Adipocyte (in vitro differentiated cells): ENCODE measurements around the gene UMOD.

Source experiments
- DNase-seq: peaks from one replicate; pipeline ENCODE4 v3.0.0-alpha.2; 2015; ENCODE audit warnings: low read depth
- H3K27me3 ChIP-seq: replicated peaks from 2 replicates; pipeline ENCODE4 v1.7.0; 2013; ENCODE audit warnings: mild to moderate bottlenecking, low read length, moderate library complexity; ENCODE audit not compliant: control insufficient read depth, insufficient read depth
- H3K36me3 ChIP-seq: 2 replicates; pipeline ENCODE4 v1.7.0; 2013; ENCODE audit warnings: low read length, mild to moderate bottlenecking, moderate library complexity; ENCODE audit not compliant: control insufficient read depth, insufficient read depth, severe bottlenecking
- H3K4me1 ChIP-seq: 2 replicates; pipeline ENCODE4 v1.7.0; 2013; ENCODE audit warnings: mild to moderate bottlenecking, low read length, moderate library complexity; ENCODE audit not compliant: control insufficient read depth, insufficient read depth
- H3K4me3 ChIP-seq: 2 replicates; pipeline ENCODE4 v1.7.0; 2013; ENCODE audit warnings: mild to moderate bottlenecking, low read length, moderate library complexity
- H3K9ac ChIP-seq: 2 replicates; pipeline ENCODE4 v1.7.0; 2013; ENCODE audit warnings: mild to moderate bottlenecking, low read length, moderate library complexity
- H3K9me3 ChIP-seq: 2 replicates; pipeline ENCODE4 v1.7.0; 2013; ENCODE audit warnings: mild to moderate bottlenecking, low read length, moderate library complexity; ENCODE audit not compliant: control insufficient read depth

The UMOD gene

DNA sequence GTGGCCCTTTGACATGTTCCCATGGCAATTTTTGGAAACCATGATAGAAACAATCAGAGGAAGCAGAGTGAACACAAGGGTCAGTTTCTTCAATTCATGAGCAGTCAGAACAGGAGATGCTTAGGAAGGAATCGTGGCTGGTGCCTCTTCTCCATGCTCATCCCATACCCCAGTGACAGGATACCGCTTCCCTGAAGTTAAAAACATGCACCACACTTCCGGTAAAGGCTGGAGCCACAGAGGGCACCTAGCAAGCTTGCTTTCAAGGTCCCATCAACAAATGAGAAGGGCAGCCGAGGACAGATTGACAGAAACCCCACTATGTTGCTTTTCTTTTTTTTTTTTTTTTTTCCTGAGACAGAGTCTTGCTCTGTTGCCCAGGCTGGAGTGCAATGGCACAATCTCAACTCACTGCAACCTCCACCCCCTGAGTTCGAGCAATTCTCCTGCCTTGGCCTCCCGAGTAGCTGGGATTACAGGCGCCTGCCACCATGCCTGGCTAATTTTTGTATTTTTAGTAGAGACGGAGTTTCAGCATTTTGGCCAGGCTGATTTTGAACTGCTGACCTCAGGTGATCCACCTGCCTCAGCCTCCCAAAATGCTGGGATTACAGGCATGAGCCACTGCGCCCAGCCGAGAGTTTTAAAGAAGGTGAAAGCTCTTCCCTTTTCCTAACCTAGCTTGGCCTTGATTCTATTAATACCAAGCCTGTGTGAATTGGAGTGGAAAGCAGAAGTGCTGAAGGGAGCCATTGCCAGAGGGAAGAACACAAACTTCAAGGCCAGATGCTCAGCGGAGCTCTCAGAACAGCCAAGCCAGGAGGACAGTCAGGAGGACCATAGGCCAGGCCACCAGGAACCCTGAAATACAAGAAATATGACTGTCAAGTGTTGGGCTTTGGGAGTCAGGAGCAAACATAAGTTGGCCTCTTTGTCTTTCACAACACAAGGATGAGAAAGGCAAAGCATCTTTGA lies 41.8 kb downstream of the UMOD start:
- H3K27me3 ChIP-seq: peaks cover 17% of the 10 kb centered on the region
- H3K36me3 ChIP-seq: no peaks in the 10 kb centered on the region
- peaks cover 5% of the 10 kb centered on the region for H3K9me3 ChIP-seq
- no peak for DNase-seq
- no peak overlapping the region for H3K9ac ChIP-seq
- H3K4me1 ChIP-seq: no peaks in the 10 kb centered on the region
- H3K4me3 ChIP-seq: no peak overlapping the region

- no peaks in the 10 kb centered on the region for H3K36me3 ChIP-seq
- DNase-seq: no peak
Observed at GRCh38 chr16:20309786-20310185, 42.7 kb downstream of the UMOD start.

GRCh38 chr16:20308801-20309590 lies 43.5 kb downstream of the UMOD start:
- H3K9me3 ChIP-seq: peaks cover 5% of the 10 kb centered on the region
- no peak for DNase-seq
- H3K27me3 ChIP-seq: peaks cover 11% of the 10 kb centered on the region
- H3K9ac ChIP-seq: no peak overlapping the region
- H3K4me1 ChIP-seq: no peaks in the 10 kb centered on the region
- H3K36me3 ChIP-seq: no peaks in the 10 kb centered on the region
- no peak overlapping the region for H3K4me3 ChIP-seq

More at GRCh38 chr16:20309786-20310185, 42.7 kb downstream of the UMOD start:
- Histone ChIP-seq H3K9ac (no peak overlapping the region), H3K9me3 (peaks cover 5% of the 10 kb centered on the region), H3K4me1 (no peaks in the 10 kb centered on the region), H3K4me3 (no peak overlapping the region), H3K27me3 (peaks cover 11% of the 10 kb centered on the region)

GRCh38 chr16:20308266-20308665 lies 44.2 kb downstream of the UMOD start:
- H3K9ac ChIP-seq: no peak overlapping the region
- peaks cover 5% of the 10 kb centered on the region for H3K9me3 ChIP-seq
- no peaks in the 10 kb centered on the region for H3K4me1 ChIP-seq
- peaks cover 11% of the 10 kb centered on the region for H3K27me3 ChIP-seq
- no peak overlapping the region for H3K4me3 ChIP-seq
- no peaks in the 10 kb centered on the region for H3K36me3 ChIP-seq
- no peak for DNase-seq

- H3K4me1 ChIP-seq: no peaks in the 10 kb centered on the region
- DNase-seq: no peak
- H3K9ac ChIP-seq: no peak overlapping the region
Observed at GRCh38 chr16:20307791-20308190, 44.7 kb downstream of the UMOD start.

DNA sequence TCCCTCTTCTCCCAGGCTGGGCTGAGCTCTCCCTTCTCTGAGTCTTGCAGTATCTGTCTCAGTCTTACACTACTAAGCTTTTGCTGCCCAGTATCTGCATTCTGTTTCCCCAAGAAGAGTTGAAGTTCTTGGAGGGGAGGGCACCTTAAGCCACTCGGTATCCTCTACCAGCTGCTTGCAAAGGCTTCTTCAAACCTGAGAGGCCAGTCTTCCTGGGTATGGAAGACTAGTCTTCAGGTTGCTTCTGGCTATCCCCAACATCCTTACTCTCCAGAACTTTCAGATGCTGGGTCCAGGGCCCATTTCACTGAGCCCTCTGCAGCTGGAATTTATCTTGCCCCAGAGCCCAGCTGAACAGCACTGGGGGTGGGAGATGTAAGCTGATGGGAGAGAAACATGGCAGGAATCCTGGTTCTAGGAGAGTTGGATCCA lies 45.3 kb downstream of the UMOD start:
- peaks cover 13% of the 10 kb centered on the region for H3K27me3 ChIP-seq
- DNase-seq: no peak
- peaks cover 5% of the 10 kb centered on the region for H3K9me3 ChIP-seq
- H3K4me1 ChIP-seq: no peaks in the 10 kb centered on the region
- no peak overlapping the region for H3K4me3 ChIP-seq
- no peaks in the 10 kb centered on the region for H3K36me3 ChIP-seq
- H3K9ac ChIP-seq: no peak overlapping the region

More at GRCh38 chr16:20307791-20308190, 44.7 kb downstream of the UMOD start:
- Histone ChIP-seq H3K36me3 (no peaks in the 10 kb centered on the region), H3K4me3 (no peak overlapping the region), H3K9me3 (peaks cover 5% of the 10 kb centered on the region), H3K27me3 (peaks cover 11% of the 10 kb centered on the region)

- no peak for DNase-seq
- Histone ChIP-seq H3K27me3 (peaks cover 14% of the 10 kb centered on the region), H3K9me3 (peaks cover under 1% of the 10 kb centered on the region), H3K4me1 (no peaks in the 10 kb centered on the region), H3K36me3 (no peaks in the 10 kb centered on the region), H3K4me3 (no peak overlapping the region), H3K9ac (no peak overlapping the region)
Observed at GRCh38 chr16:20306401-20306800, 46.1 kb downstream of the UMOD start.

- Histone ChIP-seq H3K9me3 (no peaks in the 10 kb centered on the region), H3K4me3 (no peak overlapping the region), H3K9ac (no peak overlapping the region), H3K4me1 (no peaks in the 10 kb centered on the region), H3K27me3 (peaks cover 32% of the 10 kb centered on the region), H3K36me3 (no peaks in the 10 kb centered on the region)
- DNase-seq: no peak
Observed at GRCh38 chr16:20303012-20303411, 49.5 kb downstream of the UMOD start.

DNA sequence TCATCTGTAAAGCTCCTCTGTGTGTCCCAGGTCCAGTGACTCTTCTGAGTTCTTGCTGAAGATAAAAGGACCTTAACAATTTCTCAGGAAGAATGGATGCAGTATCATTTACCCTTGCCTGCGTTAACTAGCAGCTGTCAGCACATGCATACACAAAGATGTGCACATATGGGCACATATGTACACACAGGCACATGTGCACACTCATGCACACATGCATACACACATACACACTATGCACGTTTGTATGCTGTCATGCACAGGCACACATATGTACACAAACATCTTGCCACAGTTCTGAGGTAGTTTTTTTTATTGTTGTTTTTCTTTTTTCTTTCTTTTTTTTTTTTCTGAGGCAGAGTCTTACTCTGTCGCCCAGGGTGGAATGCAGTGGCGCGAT lies 50.1 kb downstream of the UMOD start:
- Histone ChIP-seq H3K9ac (no peak overlapping the region), H3K27me3 (peaks cover 33% of the 10 kb centered on the region), H3K4me1 (no peaks in the 10 kb centered on the region), H3K9me3 (no peaks in the 10 kb centered on the region), H3K36me3 (no peaks in the 10 kb centered on the region), H3K4me3 (no peak overlapping the region)
- no peak for DNase-seq

- Histone ChIP-seq H3K27me3 (peaks cover 31% of the 10 kb centered on the region), H3K4me1 (no peaks in the 10 kb centered on the region), H3K9me3 (no peaks in the 10 kb centered on the region), H3K4me3 (no peak overlapping the region), H3K36me3 (no peaks in the 10 kb centered on the region), H3K9ac (no peak overlapping the region)
- DNase-seq: no peak
Observed at GRCh38 chr16:20301840-20302239, 50.7 kb downstream of the UMOD start.
